SK-N-MC (cell line): Measurements from ENCODE around the gene TFF2.

ENCODE experiments used
- DNase-seq: peaks from one replicate; pipeline ENCODE4 v3.0.0-alpha.2; 2011; ENCODE audit warnings: low read depth, low spot score
- H3K27ac ChIP-seq: fragments of 200-600 bp; sonication (generic); 2 replicates; pipeline ENCODE4 v1.5.1; 2016; ENCODE audit warnings: mixed run types
- H3K36me3 ChIP-seq: fragments of 200-600 bp; sonication (generic); 2 replicates; pipeline ENCODE4 v1.6.1; 2017; ENCODE audit warnings: antibody characterized with exemption, low read length, mixed read lengths; ENCODE audit not compliant: insufficient read depth
- H3K4me3 ChIP-seq: fragments of 200-600 bp; sonication (generic); 2 replicates; pipeline ENCODE4 v1.5.1; 2016
- H3K9ac ChIP-seq: fragments of 200-600 bp; sonication (generic); 2 replicates; pipeline ENCODE4 v1.8.0; 2017; ENCODE audit warnings: mixed run types, mixed read lengths; ENCODE audit not compliant: insufficient read length
- H3K9me3 ChIP-seq: fragments of 200-600 bp; sonication (generic); 2 replicates; pipeline ENCODE4 v1.6.1; 2017; ENCODE audit warnings: low read depth, mild to moderate bottlenecking, antibody characterized with exemption, low read length, moderate library complexity, mixed read lengths
- EZH2 ChIP-seq: fragments of 200-600 bp; sonication (generic); IDR thresholded peaks from one replicate; pipeline ENCODE4 v1.6.1; 2017; ENCODE audit warnings: antibody characterized with exemption
- FOXP2 ChIP-seq: optimal IDR thresholded peaks from 2 replicates; pipeline ENCODE3; 2011; ENCODE audit warnings: mild to moderate bottlenecking, moderate library complexity; ENCODE audit not compliant: insufficient read depth; ENCODE audit errors: extremely low read length, control extremely low read depth
- POLR2AphosphoS5 ChIP-seq: IDR thresholded peaks from 2 replicates; pipeline ENCODE4 v1.6.1; 2012; ENCODE audit warnings: mild to moderate bottlenecking, low read depth, low read length, borderline replicate concordance

The TFF2 gene

DNA sequence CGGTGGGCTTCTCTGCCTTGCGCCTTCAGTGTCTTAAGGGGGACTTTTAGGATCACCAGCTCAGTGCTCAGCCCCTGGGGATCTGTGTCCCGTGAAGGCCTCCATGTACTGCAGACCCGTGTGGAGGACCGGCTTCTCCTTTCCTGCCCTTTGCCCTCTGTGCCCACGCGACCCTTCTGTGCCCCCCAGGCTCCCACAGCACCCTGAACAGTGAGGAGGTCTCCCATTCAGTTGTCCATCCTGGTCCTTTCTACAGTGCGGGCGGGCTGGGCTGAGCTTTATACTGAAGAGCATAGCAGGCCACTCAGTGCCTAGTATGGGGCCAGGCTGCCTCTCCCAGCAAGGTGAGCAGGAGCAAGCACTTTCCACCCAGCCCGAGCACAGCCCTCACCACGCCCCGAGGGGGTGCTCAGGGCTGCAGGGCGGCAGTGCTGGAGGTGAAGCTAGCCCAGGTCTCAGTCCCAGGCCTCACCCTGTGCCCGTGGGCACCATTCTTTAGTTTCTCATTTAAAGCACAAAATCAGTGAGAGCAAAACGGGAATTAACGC is 23.2 kb upstream of the TFF2 start:
- Histone ChIP-seq H3K9ac (no peak overlapping the region), H3K36me3 (no peaks in the 10 kb centered on the region), H3K27ac (no peak overlapping the region), H3K4me3 (no peak overlapping the region), H3K9me3 (no peaks in the 10 kb centered on the region)
- no peak for TF ChIP-seq FOXP2
- no peak for TF ChIP-seq POLR2AphosphoS5
- no peak for TF ChIP-seq EZH2
- DNase-seq: no peak

DNA sequence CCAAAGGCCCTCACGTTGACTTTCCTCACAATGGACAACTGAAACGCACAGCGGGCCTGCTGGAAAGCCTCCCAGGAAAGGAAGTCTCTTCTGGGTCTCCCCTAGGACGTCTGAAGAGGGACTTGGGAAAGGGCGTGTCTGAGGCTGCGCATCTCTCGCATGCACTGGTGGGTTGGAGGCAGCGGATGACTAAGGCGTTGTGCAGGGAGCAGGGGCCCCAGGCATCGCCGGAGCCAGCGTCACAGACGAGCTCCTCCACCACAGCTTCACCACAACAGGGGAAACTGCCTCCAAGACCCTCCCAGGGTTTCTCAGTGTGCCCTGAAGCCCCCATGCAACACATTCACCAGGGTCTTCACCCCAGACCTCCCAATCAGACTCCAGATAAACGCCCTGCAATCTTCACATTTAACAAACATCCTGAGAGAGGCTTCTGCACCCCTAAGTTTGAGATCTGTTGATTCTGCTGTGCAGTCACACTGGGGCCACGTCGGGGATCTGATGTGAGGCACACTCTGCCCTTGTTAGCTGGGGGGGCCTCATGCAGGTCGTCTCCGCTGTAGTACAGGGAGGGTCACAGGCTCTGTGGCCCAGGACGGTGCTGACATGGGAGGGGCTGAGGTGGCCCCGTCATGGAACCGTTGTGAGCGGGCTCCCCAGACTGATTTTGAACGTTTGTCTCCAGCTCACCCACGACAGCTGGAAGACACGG is 22.6 kb upstream of the TFF2 start:
- TF ChIP-seq FOXP2 (no peak), POLR2AphosphoS5 (no peak), EZH2 (no peak)
- no peaks in the 10 kb centered on the region for H3K36me3 ChIP-seq
- no peak overlapping the region for H3K27ac ChIP-seq
- DNase-seq: no peak
- H3K9ac ChIP-seq: no peak overlapping the region
- no peak overlapping the region for H3K4me3 ChIP-seq
- H3K9me3 ChIP-seq: no peaks in the 10 kb centered on the region

DNA sequence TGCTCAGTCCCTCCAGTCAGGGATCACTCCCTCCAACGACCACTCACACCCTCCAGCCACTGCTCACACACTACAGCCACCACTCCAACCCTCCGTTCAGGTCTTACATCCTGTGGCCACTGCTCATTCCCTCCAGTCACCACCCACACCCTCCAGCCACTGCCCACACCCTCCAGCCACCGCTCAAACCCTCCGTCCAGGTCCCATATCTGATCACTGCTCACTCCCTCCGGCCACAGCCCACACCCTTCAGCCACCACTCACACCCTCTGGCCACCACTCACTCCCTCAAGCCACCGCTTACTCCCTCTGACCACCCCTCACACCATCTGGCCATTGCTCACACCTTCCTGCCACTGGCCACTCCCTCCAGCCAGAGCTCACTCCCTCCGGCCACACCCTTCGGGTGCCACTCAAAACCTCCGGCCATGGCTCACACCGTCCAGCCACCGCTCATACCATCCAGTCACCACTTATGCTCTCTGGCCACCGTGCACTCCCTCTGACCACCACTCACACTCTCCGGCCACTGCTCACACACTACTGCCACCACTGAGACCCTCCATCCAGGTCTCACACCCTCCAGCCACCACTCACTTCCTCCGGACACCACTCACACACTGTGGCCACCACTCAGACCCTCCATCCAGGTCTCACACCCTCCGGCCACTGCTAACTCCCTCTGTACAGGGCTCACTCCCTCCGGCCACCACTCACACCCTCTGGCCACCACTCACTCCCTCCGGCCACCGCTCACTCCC is 20.3 kb upstream of the TFF2 start:
- no peak overlapping the region for H3K4me3 ChIP-seq
- DNase-seq: no peak
- no peak overlapping the region for H3K27ac ChIP-seq
- no peaks in the 10 kb centered on the region for H3K36me3 ChIP-seq
- H3K9ac ChIP-seq: no peak overlapping the region
- TF ChIP-seq POLR2AphosphoS5 (no peak), FOXP2 (no peak), EZH2 (no peak)
- H3K9me3 ChIP-seq: no peaks in the 10 kb centered on the region

DNA sequence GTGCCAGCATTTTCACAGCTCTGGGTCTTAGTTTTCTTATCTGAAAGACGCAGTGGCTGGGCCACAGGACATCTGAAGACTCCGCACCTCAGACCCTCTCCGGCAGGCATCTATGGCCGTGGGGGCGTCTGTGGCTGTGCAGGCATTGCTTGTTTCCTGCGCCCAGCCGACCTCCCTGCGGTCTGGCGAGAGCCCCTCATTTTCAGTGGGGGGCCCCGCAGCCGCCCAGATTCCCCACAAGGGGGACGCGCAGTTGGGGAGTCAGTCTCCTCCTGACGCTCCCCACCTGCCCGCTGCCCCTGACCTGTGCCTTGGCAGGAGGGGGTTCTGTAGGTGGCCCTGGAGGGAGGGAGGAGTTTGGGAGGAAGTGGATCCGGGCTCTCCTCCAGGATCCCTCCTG is 19.0 kb upstream of the TFF2 start:
- Histone ChIP-seq H3K4me3 (no peak overlapping the region), H3K36me3 (no peaks in the 10 kb centered on the region), H3K9ac (no peak overlapping the region), H3K27ac (no peak overlapping the region), H3K9me3 (no peaks in the 10 kb centered on the region)
- no peak for DNase-seq
- TF ChIP-seq FOXP2: no peak
- TF ChIP-seq EZH2: no peak
- TF ChIP-seq POLR2AphosphoS5: no peak

DNA sequence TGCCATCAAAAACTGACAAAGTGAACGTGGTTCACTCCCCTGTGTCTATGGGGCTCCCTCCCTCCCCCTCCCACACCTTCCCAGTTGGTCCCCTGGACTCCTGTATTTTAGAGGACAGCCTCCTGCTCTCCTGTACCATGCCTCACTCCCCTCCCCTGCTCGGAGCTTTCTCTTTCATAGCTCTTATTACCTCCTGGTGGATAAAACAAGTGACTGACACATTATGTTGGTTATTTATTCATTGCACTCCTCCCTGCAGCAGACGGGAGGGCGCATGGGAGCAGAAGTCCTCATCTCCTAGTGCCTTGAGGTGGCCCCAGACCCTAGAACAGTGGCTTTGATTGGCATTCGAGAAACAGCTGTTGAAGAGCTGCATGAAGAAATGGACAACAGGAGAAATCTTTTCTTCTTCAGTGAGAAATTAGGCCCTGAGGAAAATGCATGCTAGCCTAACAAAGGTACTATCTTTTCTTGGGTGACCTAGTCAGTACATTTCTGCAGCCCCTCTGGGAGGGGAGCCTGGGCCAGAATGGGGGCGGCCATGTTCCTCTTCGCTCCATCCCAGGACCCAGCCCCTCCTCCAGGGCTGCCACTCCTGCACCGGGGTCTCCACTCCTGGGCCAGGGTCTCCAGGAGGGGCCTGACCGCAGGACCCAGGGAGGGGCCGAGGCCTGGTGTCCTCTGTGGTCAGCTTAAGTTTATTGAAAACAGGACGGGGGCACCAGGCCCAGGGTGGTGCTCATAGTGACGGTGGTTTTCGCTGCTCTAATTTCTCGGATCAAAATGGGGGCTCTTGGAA is 16.8 kb upstream of the TFF2 start:
- H3K27ac ChIP-seq: no peak overlapping the region; the same call in 1 of the 2 replicates

DNA sequence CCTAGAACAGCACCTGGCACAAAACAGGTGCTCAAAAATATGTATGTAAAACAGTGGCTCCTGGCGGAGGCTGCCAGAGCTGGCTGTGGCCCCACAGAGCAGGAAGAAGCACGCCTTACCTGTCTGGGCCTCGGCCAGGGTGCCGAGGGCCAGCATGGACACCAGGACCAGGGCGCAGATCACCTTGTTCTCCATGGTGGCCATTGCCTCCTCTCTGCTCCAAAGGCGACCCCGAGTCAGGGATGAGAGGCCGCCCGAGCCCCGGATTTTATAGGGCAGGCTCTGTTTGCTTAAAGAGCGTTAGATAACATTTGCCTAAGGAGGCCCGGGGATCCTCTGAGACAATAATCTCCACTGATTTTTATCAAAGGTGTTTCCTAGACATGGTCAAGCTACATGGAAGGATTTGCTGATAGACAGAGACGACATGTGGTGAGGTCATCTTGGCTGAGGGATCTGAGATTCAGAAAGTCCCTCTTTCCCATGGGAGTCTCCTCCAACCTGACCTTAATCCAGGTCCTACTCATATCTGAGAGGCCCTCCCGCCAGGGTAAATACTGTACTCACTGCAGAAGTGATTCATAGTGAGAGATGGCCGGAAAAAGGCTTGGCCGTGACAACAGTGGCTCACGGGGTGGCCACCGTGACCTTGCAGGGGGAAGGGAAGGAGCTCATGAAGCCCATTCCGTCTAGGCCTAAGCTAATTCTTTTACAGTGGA is 15.7 kb upstream of the TFF2 start, which contains the start of gene TFF1:
Gene TFF1 (minus strand): TSS at position 244 of the 719 bp plus-strand sequence. CDS start 40 bp downstream, at position 204.
- no peak within 1 kb of the TSS for H3K4me3 ChIP-seq

More for the DNA sequence above, 16.8 kb upstream of the TFF2 start:
- Histone ChIP-seq H3K9me3 (no peaks in the 10 kb centered on the region), H3K36me3 (no peaks in the 10 kb centered on the region), H3K9ac (no peak overlapping the region), H3K4me3 (no peak overlapping the region)
- no peak for TF ChIP-seq FOXP2
- TF ChIP-seq POLR2AphosphoS5: no peak
- no peak for TF ChIP-seq EZH2
- no peak for DNase-seq

DNA sequence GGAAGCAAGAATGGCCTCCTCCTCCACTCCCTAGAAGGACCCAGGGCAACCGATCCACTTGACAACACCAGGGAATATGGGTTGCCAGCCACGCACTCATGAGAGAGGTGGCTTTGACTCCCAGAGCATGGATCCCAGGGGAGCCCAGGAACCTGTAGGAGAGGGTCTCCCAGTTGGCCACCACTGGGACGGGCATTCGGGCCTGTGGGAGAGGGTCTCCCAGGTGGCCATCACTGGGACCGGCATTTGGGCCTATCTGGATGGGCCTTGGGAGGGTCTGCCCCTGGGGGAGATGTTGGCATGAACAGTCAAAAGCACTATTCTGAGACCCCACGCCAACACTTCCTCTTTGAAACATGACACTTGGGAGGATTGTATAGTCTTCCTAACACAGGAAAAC is 15.0 kb upstream of the TFF2 start:
- H3K36me3 ChIP-seq: no peaks in the 10 kb centered on the region
- no peak for TF ChIP-seq EZH2
- TF ChIP-seq POLR2AphosphoS5: no peak
- TF ChIP-seq FOXP2: no peak
- no peaks in the 10 kb centered on the region for H3K9me3 ChIP-seq
- H3K4me3 ChIP-seq: no peak overlapping the region
- H3K27ac ChIP-seq: no peak overlapping the region
- H3K9ac ChIP-seq: no peak overlapping the region
- DNase-seq: no peak

More for the DNA sequence above, 15.7 kb upstream of the TFF2 start, which contains the start of gene TFF1:
- no peak within 1 kb of the TSS for H3K27ac ChIP-seq
- no peak for DNase-seq
- H3K9me3 ChIP-seq: no peaks in the 10 kb centered on the region
- no peaks in the 10 kb centered on the region for H3K36me3 ChIP-seq
- TF ChIP-seq POLR2AphosphoS5: no peak
- no peak for TF ChIP-seq FOXP2
- TF ChIP-seq EZH2: no peak
- no peak within 1 kb of the TSS for H3K9ac ChIP-seq
